VCaP (cell line): ENCODE measurements around the gene TNFAIP3.

ENCODE experiments used
- H3K27ac ChIP-seq: fragments of 450-650 bp; 2 replicates; pipeline ENCODE4 v1.5.1; 2017
- TF ChIP-seq, protein P1 (sequence below): fragments of 450-650 bp; conservative IDR thresholded peaks from 2 replicates; pipeline ENCODE4 v1.5.1; 2017; ENCODE audit warnings: mild to moderate bottlenecking, moderate library complexity

The TNFAIP3 gene

GRCh38 chr6:137871831-137872454, 4.9 kb downstream of the TNFAIP3 start:
- H3K27ac ChIP-seq: no peak overlapping the region
- TF ChIP-seq, protein P1, sequence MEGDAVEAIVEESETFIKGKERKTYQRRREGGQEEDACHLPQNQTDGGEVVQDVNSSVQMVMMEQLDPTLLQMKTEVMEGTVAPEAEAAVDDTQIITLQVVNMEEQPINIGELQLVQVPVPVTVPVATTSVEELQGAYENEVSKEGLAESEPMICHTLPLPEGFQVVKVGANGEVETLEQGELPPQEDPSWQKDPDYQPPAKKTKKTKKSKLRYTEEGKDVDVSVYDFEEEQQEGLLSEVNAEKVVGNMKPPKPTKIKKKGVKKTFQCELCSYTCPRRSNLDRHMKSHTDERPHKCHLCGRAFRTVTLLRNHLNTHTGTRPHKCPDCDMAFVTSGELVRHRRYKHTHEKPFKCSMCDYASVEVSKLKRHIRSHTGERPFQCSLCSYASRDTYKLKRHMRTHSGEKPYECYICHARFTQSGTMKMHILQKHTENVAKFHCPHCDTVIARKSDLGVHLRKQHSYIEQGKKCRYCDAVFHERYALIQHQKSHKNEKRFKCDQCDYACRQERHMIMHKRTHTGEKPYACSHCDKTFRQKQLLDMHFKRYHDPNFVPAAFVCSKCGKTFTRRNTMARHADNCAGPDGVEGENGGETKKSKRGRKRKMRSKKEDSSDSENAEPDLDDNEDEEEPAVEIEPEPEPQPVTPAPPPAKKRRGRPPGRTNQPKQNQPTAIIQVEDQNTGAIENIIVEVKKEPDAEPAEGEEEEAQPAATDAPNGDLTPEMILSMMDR: no peak

- H3K27ac ChIP-seq: no peak overlapping the region
- TF ChIP-seq, protein P1: no peak
Measured at GRCh38 chr6:137872581-137873115, 5.6 kb downstream of the TNFAIP3 start.

DNA sequence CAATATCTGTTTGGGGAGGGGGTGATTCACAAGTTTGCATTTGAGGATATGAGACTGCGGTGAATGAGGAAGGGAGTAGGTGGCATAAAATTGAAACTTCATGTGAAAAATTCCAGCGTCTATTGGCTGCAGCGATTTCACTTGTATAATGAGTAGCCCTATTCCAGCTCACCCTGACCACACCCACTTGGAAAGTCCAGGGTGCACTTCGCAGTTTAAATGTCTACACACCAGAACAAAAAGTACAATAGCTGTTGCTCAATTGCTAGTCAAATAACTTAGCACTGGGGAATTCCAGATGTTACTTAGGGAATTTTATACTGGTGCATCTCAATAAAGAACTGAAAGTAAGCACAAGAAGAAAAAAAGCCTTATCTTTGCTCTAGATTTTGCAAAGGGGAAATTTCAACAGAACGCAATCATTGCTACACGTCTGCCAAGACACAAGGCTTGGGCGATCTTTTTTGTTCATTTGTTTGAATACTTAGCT, 6.3 kb downstream of the TNFAIP3 start:
- no peak overlapping the region for H3K27ac ChIP-seq
- TF ChIP-seq, protein P1: no peak

GRCh38 chr6:137874204-137875057, 7.4 kb downstream of the TNFAIP3 start:
- TF ChIP-seq, protein P1: no peak
- no peak overlapping the region for H3K27ac ChIP-seq

GRCh38 chr6:137875058-137875520, 8.0 kb downstream of the TNFAIP3 start:
- no peak overlapping the region for H3K27ac ChIP-seq
- TF ChIP-seq, protein P1: no peak

DNA sequence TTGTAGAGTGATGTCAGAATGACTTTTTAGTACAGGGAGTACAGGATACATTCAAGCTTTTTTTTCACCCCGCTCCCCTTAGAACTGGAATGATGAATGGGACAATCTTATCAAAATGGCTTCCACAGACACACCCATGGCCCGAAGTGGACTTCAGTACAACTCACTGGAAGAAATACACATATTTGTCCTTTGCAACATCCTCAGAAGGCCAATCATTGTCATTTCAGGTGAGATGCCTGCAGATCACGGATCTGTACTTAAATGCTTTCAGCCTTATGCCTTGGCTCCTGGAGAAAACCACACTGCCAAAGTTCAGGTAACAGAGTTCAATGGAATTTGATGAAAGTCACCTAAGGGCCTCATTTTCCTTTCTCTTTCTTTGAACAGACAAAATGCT, 8.5 kb downstream of the TNFAIP3 start:
- TF ChIP-seq, protein P1: no peak
- no peak overlapping the region for H3K27ac ChIP-seq

DNA sequence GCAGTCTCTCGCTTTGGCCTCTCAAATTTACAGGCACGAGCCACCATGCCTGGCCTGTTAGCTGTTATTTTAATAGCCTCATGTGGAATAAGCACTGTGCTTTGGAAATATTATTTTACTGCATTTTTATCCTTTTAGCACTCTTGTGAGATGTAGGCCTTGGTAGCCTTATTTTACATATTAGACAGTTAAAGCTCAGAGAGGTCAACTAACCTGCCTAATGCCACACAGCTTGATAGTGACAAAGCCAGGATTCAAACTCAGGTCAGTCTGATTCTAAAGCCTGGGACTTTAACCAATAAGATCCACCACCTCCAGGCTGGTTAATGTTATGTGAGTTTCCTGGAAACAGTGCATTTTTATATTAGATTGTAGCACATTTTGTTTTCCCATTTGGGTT, 9.5 kb downstream of the TNFAIP3 start:
- TF ChIP-seq, protein P1: no peak

More for the DNA sequence above, 9.5 kb downstream of the TNFAIP3 start:
- H3K27ac ChIP-seq: no peak overlapping the region
